Measurements from ENCODE around the gene KIF3C.

The KIF3C gene

DNA sequence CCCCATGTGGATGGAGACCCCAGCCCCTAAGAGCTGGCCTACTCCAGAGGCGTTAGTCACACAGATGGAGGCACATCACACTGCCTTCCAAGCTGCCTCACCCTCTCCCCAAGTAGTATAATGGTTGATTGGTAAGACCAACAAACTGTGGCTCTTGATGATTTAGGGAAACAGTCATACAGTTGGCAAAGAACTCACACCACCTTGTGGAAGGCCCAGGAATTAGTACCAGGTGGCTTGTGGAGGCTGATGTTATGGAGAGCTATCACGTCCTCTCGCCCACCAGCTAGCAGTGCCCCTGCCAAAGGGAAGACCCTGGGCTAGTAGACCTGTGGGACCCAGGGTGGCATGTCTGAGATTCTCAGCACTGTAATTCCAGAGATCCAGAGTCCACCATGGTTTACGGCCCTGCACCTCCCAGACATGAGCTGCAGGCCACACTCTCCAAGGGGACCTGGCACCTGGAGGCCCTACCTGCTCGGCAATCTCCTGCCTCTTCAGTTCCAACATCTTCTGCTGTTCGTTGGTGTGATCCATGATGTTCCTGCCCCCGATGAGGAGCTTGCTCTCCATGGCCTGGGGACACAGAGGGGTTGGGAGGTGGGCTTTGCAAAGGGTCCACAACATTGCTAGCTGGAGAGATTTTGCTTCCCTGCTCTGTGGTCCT is 26.3 kb downstream of the KIF3C start:
- peaks cover 7% of the 10 kb centered on the region for H3K4me1 ChIP-seq (ENCODE audit: control insufficient read depth, insufficient read depth, low read length)
- H3K27me3 ChIP-seq (ENCODE audit: control insufficient read depth, insufficient read depth, low read length): no peaks in the 10 kb centered on the region
- H3K9me3 ChIP-seq (replicated peaks; ENCODE audit: low read length): no peaks in the 10 kb centered on the region
- no peak overlapping the region for H3K4me3 ChIP-seq (ENCODE audit: low read length)
- H3K36me3 ChIP-seq (ENCODE audit: insufficient read depth, low read length): peaks cover 9% of the 10 kb centered on the region
- no peak overlapping the region for H3K9ac ChIP-seq (ENCODE audit: low read depth, low read length)
- H3K4me2 ChIP-seq (ENCODE audit: low read length): no peak overlapping the region

GRCh38 chr2:25955036-25955435 is 27.3 kb downstream of the KIF3C start:
- no peaks in the 10 kb centered on the region for H3K4me1 ChIP-seq (ENCODE audit: control insufficient read depth, insufficient read depth, low read length)
- H3K4me2 ChIP-seq (ENCODE audit: low read length): no peak overlapping the region
- H3K9me3 ChIP-seq (replicated peaks; ENCODE audit: low read length): no peaks in the 10 kb centered on the region
- no peak overlapping the region for H3K9ac ChIP-seq (ENCODE audit: low read depth, low read length)
- peaks cover 9% of the 10 kb centered on the region for H3K36me3 ChIP-seq (ENCODE audit: insufficient read depth, low read length)
- no peak overlapping the region for H3K4me3 ChIP-seq (ENCODE audit: low read length)
- H3K27me3 ChIP-seq (ENCODE audit: control insufficient read depth, insufficient read depth, low read length): no peaks in the 10 kb centered on the region

DNA sequence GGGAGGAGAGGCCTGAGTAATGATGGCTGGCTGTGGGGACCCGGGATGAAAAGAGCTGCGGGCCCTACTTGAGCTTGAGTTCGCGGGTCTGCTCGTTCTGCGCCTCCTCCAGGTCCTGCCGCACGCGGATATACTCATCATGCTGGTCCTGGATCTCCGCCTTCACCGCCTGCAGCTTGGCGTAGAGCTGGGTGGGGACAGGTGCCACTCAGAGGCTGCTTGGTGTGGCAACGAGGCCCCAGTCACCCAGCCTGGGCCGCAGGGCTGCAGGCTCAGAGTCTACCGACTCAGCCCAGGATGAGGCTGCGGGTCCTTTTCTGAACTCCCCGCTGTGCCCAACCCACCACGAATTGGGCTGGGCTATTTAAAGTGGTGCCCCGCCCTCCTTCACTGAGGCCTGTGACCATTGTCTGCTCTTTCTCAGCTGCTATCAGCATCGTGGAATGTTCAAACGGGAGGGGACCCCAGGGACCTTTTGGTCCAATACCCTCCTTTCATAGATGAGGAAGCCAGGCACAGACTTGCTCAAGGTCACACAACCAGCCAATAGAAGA is 28.0 kb downstream of the KIF3C start:
- Histone ChIP-seq H3K27me3 (ENCODE audit: control insufficient read depth, insufficient read depth, low read length) (no peaks in the 10 kb centered on the region), H3K4me1 (ENCODE audit: control insufficient read depth, insufficient read depth, low read length) (no peaks in the 10 kb centered on the region), H3K4me3 (ENCODE audit: low read length) (no peak overlapping the region), H3K9ac (ENCODE audit: low read depth, low read length) (no peak overlapping the region), H3K9me3 (replicated peaks; ENCODE audit: low read length) (no peaks in the 10 kb centered on the region), H3K36me3 (ENCODE audit: insufficient read depth, low read length) (peaks cover 9% of the 10 kb centered on the region), H3K4me2 (ENCODE audit: low read length) (no peak overlapping the region)

- H3K27me3 ChIP-seq (ENCODE audit: control insufficient read depth, insufficient read depth, low read length): no peaks in the 10 kb centered on the region
- peaks cover 9% of the 10 kb centered on the region for H3K36me3 ChIP-seq (ENCODE audit: insufficient read depth, low read length)
- no peak overlapping the region for H3K4me2 ChIP-seq (ENCODE audit: low read length)
- H3K4me1 ChIP-seq (ENCODE audit: control insufficient read depth, insufficient read depth, low read length): no peaks in the 10 kb centered on the region
- no peaks in the 10 kb centered on the region for H3K9me3 ChIP-seq (replicated peaks; ENCODE audit: low read length)
- no peak overlapping the region for H3K4me3 ChIP-seq (ENCODE audit: low read length)
- no peak overlapping the region for H3K9ac ChIP-seq (ENCODE audit: low read depth, low read length)
Observed at GRCh38 chr2:25951071-25951547, 31.2 kb downstream of the KIF3C start.

GRCh38 chr2:25948437-25948836 is 33.9 kb downstream of the KIF3C start:
- H3K4me3 ChIP-seq (ENCODE audit: low read length): no peak overlapping the region
- no peaks in the 10 kb centered on the region for H3K36me3 ChIP-seq (ENCODE audit: insufficient read depth, low read length)
- no peaks in the 10 kb centered on the region for H3K27me3 ChIP-seq (ENCODE audit: control insufficient read depth, insufficient read depth, low read length)
- no peak overlapping the region for H3K9ac ChIP-seq (ENCODE audit: low read depth, low read length)
- no peak overlapping the region for H3K4me2 ChIP-seq (ENCODE audit: low read length)
- H3K4me1 ChIP-seq (ENCODE audit: control insufficient read depth, insufficient read depth, low read length): no peaks in the 10 kb centered on the region
- H3K9me3 ChIP-seq (replicated peaks; ENCODE audit: low read length): no peaks in the 10 kb centered on the region

GRCh38 chr2:25941042-25941441 is 41.3 kb downstream of the KIF3C start:
- no peak overlapping the region for H3K4me3 ChIP-seq (ENCODE audit: low read length)
- H3K4me1 ChIP-seq (ENCODE audit: control insufficient read depth, insufficient read depth, low read length): peaks cover 6% of the 10 kb centered on the region
- no peaks in the 10 kb centered on the region for H3K27me3 ChIP-seq (ENCODE audit: control insufficient read depth, insufficient read depth, low read length)
- peaks cover 7% of the 10 kb centered on the region for H3K36me3 ChIP-seq (ENCODE audit: insufficient read depth, low read length)
- no peak overlapping the region for H3K4me2 ChIP-seq (ENCODE audit: low read length)
- no peaks in the 10 kb centered on the region for H3K9me3 ChIP-seq (replicated peaks; ENCODE audit: low read length)
- H3K9ac ChIP-seq (ENCODE audit: low read depth, low read length): no peak overlapping the region

- Histone ChIP-seq H3K9ac (ENCODE audit: low read depth, low read length) (no peak overlapping the region), H3K4me3 (ENCODE audit: low read length) (no peak overlapping the region), H3K4me2 (ENCODE audit: low read length) (no peak overlapping the region), H3K27me3 (ENCODE audit: control insufficient read depth, insufficient read depth, low read length) (no peaks in the 10 kb centered on the region), H3K4me1 (ENCODE audit: control insufficient read depth, insufficient read depth, low read length) (peaks cover 6% of the 10 kb centered on the region), H3K36me3 (ENCODE audit: insufficient read depth, low read length) (peaks cover 7% of the 10 kb centered on the region), H3K9me3 (replicated peaks; ENCODE audit: low read length) (no peaks in the 10 kb centered on the region)
Observed at GRCh38 chr2:25939257-25939668, 43.0 kb downstream of the KIF3C start.

- Histone ChIP-seq H3K36me3 (ENCODE audit: insufficient read depth, low read length) (peaks cover 10% of the 10 kb centered on the region), H3K4me2 (ENCODE audit: low read length) (no peak overlapping the region), H3K9ac (ENCODE audit: low read depth, low read length) (no peak overlapping the region), H3K9me3 (replicated peaks; ENCODE audit: low read length) (no peaks in the 10 kb centered on the region), H3K4me3 (ENCODE audit: low read length) (no peak overlapping the region), H3K27me3 (ENCODE audit: control insufficient read depth, insufficient read depth, low read length) (no peaks in the 10 kb centered on the region), H3K4me1 (ENCODE audit: control insufficient read depth, insufficient read depth, low read length) (peaks cover 6% of the 10 kb centered on the region)
Observed at GRCh38 chr2:25938345-25938744, 44.0 kb downstream of the KIF3C start.

- Histone ChIP-seq H3K36me3 (ENCODE audit: insufficient read depth, low read length) (peaks cover 10% of the 10 kb centered on the region), H3K9ac (ENCODE audit: low read depth, low read length) (no peak overlapping the region), H3K9me3 (replicated peaks; ENCODE audit: low read length) (no peaks in the 10 kb centered on the region), H3K4me2 (ENCODE audit: low read length) (no peak overlapping the region), H3K27me3 (ENCODE audit: control insufficient read depth, insufficient read depth, low read length) (no peaks in the 10 kb centered on the region), H3K4me1 (ENCODE audit: control insufficient read depth, insufficient read depth, low read length) (peaks cover 6% of the 10 kb centered on the region), H3K4me3 (ENCODE audit: low read length) (no peak overlapping the region)
Observed at GRCh38 chr2:25936889-25937545, 45.3 kb downstream of the KIF3C start.

DNA sequence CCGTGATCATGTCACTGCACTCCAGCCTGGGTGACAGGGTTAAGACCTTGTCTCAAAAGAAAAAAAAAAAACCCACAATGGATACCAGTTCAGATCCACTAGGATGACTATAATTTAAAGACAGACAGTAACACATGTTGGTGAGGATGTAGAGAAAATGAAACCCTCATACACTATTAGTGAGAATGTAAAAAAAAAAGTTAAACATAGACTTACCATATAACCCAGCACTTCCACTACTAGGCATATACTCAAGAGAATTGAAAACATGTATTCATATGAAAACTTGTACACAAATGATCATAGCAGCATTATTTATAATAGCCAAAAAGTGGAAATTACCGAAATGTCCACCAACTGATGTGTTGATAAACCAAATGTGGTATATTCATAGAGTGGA is 48.7 kb downstream of the KIF3C start:
- Histone ChIP-seq H3K4me1 (ENCODE audit: control insufficient read depth, insufficient read depth, low read length) (peaks cover 6% of the 10 kb centered on the region), H3K4me2 (ENCODE audit: low read length) (no peak overlapping the region), H3K4me3 (ENCODE audit: low read length) (no peak overlapping the region), H3K9me3 (replicated peaks; ENCODE audit: low read length) (no peaks in the 10 kb centered on the region), H3K27me3 (ENCODE audit: control insufficient read depth, insufficient read depth, low read length) (no peaks in the 10 kb centered on the region), H3K9ac (ENCODE audit: low read depth, low read length) (no peak overlapping the region), H3K36me3 (ENCODE audit: insufficient read depth, low read length) (peaks cover 10% of the 10 kb centered on the region)

DNA sequence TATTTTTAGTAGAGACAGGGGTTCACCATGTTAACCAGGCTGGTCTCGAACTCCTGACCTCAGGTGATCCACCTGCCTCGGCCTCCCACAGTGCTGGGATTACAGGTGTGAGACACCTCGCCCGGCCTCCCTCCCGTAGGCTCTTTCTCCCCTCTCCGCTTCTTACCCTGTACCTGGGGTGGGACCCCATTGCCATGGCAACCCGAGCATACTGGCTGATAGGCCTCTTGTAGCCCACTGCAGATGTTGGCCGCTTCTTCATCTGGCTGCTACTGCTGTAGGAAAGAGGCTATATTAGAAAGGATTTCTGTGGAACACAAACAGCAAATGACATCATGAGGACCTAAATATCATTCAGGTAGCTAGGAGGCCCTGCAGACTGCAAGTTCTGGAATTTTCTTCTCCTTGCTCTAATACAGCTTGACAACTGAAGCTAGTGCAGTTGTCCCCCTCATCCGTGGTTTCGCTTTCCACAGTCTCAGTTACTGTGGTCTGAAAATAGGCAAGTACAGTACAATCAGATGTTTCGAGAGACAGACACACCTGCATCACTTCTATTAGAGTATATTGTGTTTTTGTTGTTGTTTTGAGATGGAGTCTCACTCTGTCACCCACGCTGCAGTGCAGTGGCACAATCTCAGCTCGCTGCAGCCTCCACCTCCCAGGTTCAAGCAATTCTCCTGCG is 52.4 kb downstream of the KIF3C start:
- no peak overlapping the region for H3K4me3 ChIP-seq (ENCODE audit: low read length)
- H3K27me3 ChIP-seq (ENCODE audit: control insufficient read depth, insufficient read depth, low read length): no peaks in the 10 kb centered on the region
- peaks cover 28% of the 10 kb centered on the region for H3K36me3 ChIP-seq (ENCODE audit: insufficient read depth, low read length)
- no peaks in the 10 kb centered on the region for H3K4me1 ChIP-seq (ENCODE audit: control insufficient read depth, insufficient read depth, low read length)
- no peak overlapping the region for H3K4me2 ChIP-seq (ENCODE audit: low read length)
- H3K9ac ChIP-seq (ENCODE audit: low read depth, low read length): no peak overlapping the region
- H3K9me3 ChIP-seq (replicated peaks; ENCODE audit: low read length): no peaks in the 10 kb centered on the region

Data from skeletal muscle satellite cell (primary cell).